Tibial nerve (tissue), 4 donors: ENCODE results near the gene SULT1A1.
"Not testable (repeated sequence)": the region's sequence is repeated elsewhere in the genome, so short reads cannot be mapped to it uniquely, and the experiment has no call there.

Source experiments
- EP300 ChIP-seq, 2 donors: sonication (generic); formaldehyde crosslinking; IDR thresholded peaks; one replicate each; pipeline ENCODE4 v1.6.1; 2017; ENCODE audit warnings: antibody characterized with exemption in 2 of 2, mild to moderate bottlenecking in 1 of 2
- TF ChIP-seq, protein P1 (sequence below), 5 experiments: fragments of 200-600 bp in 3 of 5; fragments of 450-650 bp in 2 of 5; sonication (generic) in 3 of 5; IDR thresholded peaks; one replicate each; pipeline ENCODE4 v1.5.1; 2016 to 2019; ENCODE audit warnings: antibody characterized with exemption in 5 of 5, mild to moderate bottlenecking in 3 of 5, moderate library complexity in 2 of 5

DNA sequence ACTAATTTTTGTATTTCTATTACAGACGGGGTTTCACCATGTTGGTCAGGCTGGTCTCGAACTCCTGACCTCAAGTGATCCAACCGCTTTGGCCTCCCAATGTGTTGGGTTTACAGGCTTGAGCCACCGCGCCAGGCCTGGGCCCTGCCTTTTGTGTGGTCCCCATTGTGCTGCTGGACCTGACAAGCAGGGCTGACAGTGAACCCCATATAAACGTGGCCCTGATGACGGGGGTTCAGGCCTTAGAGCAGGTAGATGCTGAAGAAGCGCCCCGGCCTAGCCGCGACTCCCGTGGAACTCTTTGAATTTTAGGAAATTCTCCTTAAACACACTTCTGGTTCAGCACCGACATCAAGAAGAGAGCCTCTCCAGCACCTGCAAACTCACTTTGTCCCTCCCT is 8.3 kb downstream of the SULT1A1 start:
- TF ChIP-seq, protein P1, sequence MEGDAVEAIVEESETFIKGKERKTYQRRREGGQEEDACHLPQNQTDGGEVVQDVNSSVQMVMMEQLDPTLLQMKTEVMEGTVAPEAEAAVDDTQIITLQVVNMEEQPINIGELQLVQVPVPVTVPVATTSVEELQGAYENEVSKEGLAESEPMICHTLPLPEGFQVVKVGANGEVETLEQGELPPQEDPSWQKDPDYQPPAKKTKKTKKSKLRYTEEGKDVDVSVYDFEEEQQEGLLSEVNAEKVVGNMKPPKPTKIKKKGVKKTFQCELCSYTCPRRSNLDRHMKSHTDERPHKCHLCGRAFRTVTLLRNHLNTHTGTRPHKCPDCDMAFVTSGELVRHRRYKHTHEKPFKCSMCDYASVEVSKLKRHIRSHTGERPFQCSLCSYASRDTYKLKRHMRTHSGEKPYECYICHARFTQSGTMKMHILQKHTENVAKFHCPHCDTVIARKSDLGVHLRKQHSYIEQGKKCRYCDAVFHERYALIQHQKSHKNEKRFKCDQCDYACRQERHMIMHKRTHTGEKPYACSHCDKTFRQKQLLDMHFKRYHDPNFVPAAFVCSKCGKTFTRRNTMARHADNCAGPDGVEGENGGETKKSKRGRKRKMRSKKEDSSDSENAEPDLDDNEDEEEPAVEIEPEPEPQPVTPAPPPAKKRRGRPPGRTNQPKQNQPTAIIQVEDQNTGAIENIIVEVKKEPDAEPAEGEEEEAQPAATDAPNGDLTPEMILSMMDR (IDR thresholded peaks at IDR 0.05): not testable (repeated sequence)
- not testable (repeated sequence) for TF ChIP-seq EP300 (IDR thresholded peaks at IDR 0.05)
